HG03196 (cell line): Measurements from ENCODE around the gene TMIGD3.

Experiments used
- ATAC-seq: cut with Tn5 transposase; IDR thresholded peaks from one replicate; pipeline ENCODE4 v1.9.1; 2021; ENCODE audit not compliant: unreplicated experiment

The TMIGD3 gene

GRCh38 chr1:111509997-111510375 is 6.6 kb upstream of the TMIGD3 start:
- no peak for ATAC-seq

- peak; percentile 54 for ATAC-seq
These were observed 4.2 kb upstream of the TMIGD3 start for GRCh38 chr1:111507411-111508201.

- no peak for ATAC-seq
These were observed 3.1 kb upstream of the TMIGD3 start for GRCh38 chr1:111506561-111506960.

GRCh38 chr1:111505641-111506119 is 2.2 kb upstream of the TMIGD3 start:
- ATAC-seq: peak; percentile 56

- ATAC-seq: no peak
These were observed 664 bp upstream of the TMIGD3 start for GRCh38 chr1:111504097-111504496.

- no peak for ATAC-seq
These were observed 1.8 kb downstream of the TMIGD3 start for GRCh38 chr1:111501645-111502044.

- ATAC-seq: no peak
These were observed 4.2 kb downstream of the TMIGD3 start for GRCh38 chr1:111499026-111499785.

GRCh38 chr1:111497592-111497991 is 5.8 kb downstream of the TMIGD3 start:
- ATAC-seq: no peak

- ATAC-seq: no peak
These were observed 7.0 kb downstream of the TMIGD3 start for GRCh38 chr1:111496398-111496797.

- no peak for ATAC-seq
These were observed 12.4 kb downstream of the TMIGD3 start for GRCh38 chr1:111491070-111491469.

GRCh38 chr1:111490220-111490619 is 13.2 kb downstream of the TMIGD3 start:
- no peak for ATAC-seq

- no peak for ATAC-seq
These were observed 13.8 kb downstream of the TMIGD3 start for GRCh38 chr1:111489604-111490003.

GRCh38 chr1:111488669-111489068 is 14.8 kb downstream of the TMIGD3 start:
- no peak for ATAC-seq

GRCh38 chr1:111487133-111487532 is 16.3 kb downstream of the TMIGD3 start:
- ATAC-seq: no peak

- ATAC-seq: no peak
These were observed 17.0 kb downstream of the TMIGD3 start for GRCh38 chr1:111486431-111486830.

GRCh38 chr1:111484391-111485026 is 18.9 kb downstream of the TMIGD3 start:
- no peak for ATAC-seq

GRCh38 chr1:111483876-111484275 is 19.6 kb downstream of the TMIGD3 start:
- ATAC-seq: no peak

- no peak for ATAC-seq
These were observed 20.3 kb downstream of the TMIGD3 start for GRCh38 chr1:111483166-111483565.

GRCh38 chr1:111481387-111482221 is 21.8 kb downstream of the TMIGD3 start:
- ATAC-seq: no peak

GRCh38 chr1:111480674-111481073 is 22.8 kb downstream of the TMIGD3 start:
- no peak for ATAC-seq
